Neural progenitor cell (in vitro differentiated cells): ENCODE data around the gene HES5. TPM values are rescaled to one million over a fixed set of nuclear protein-coding genes. Genes with fewer than 3 reads are reported as not detected.

Experiments used
- DNase-seq: peaks from one replicate; pipeline ENCODE4 v3.0.0-alpha.2; 2016; ENCODE audit warnings: low spot score
- H2AFZ ChIP-seq: fragments of 200-600 bp; sonication (generic); replicated peaks from 2 replicates; pipeline ENCODE4 v1.6.1; 2016; ENCODE audit warnings: antibody characterized with exemption
- H3F3A ChIP-seq: fragments of 200-600 bp; sonication (generic); 2 replicates; pipeline ENCODE4 v1.6.1; 2016; ENCODE audit warnings: antibody characterized with exemption, low read depth
- H3K27ac ChIP-seq: fragments of 200-600 bp; sonication (generic); 2 replicates; pipeline ENCODE4 v1.5.1; 2016; ENCODE audit warnings: mild to moderate bottlenecking
- H3K27me3 ChIP-seq: fragments of 200-600 bp; sonication (generic); 2 replicates; pipeline ENCODE4 v1.6.1; 2016; ENCODE audit warnings: mild to moderate bottlenecking, moderate library complexity
- H3K36me3 ChIP-seq: fragments of 200-600 bp; sonication (generic); 2 replicates; pipeline ENCODE4 v1.5.1; 2016
- H3K4me1 ChIP-seq: fragments of 200-600 bp; sonication (generic); 2 replicates; pipeline ENCODE4 v1.6.1; 2016; ENCODE audit warnings: mixed run types
- H3K4me2 ChIP-seq: fragments of 200-600 bp; sonication (generic); 2 replicates; pipeline ENCODE4 v1.6.1; 2016
- H3K4me3 ChIP-seq: fragments of 200-600 bp; sonication (generic); 2 replicates; pipeline ENCODE4 v1.5.1; 2016
- H3K79me2 ChIP-seq: fragments of 200-600 bp; sonication (generic); 2 replicates; pipeline ENCODE4 v1.6.1; 2016; ENCODE audit warnings: low read depth
- H3K9ac ChIP-seq: fragments of 200-600 bp; sonication (generic); 2 replicates; pipeline ENCODE4 v1.6.1; 2016
- H3K9me3 ChIP-seq: fragments of 200-600 bp; sonication (generic); 2 replicates; pipeline ENCODE4 v1.5.1; 2016; ENCODE audit warnings: low read depth
- H4K20me1 ChIP-seq: fragments of 200-600 bp; sonication (generic); 2 replicates; pipeline ENCODE4 v1.6.1; 2016; ENCODE audit warnings: low read depth
- H3K27ac Mint-ChIP-seq: 3 replicates; pipeline ENCODE4 v1.8.0; 2021; ENCODE audit warnings: mixed read lengths
- H3K27me3 Mint-ChIP-seq: 2 replicates; pipeline ENCODE4 v1.8.0; 2022; ENCODE audit warnings: low read depth, mild to moderate bottlenecking, inconsistent platforms, moderate library complexity, mixed read lengths; ENCODE audit not compliant: insufficient read depth
- H3K36me3 Mint-ChIP-seq: 3 replicates; pipeline ENCODE4 v1.8.0; 2021; ENCODE audit warnings: mixed read lengths
- H3K4me1 Mint-ChIP-seq: 3 replicates; pipeline ENCODE4 v1.8.0; 2021; ENCODE audit warnings: mixed read lengths
- H3K4me3 Mint-ChIP-seq: 3 replicates; pipeline ENCODE4 v1.8.0; 2021; ENCODE audit warnings: mild to moderate bottlenecking, moderate library complexity, mixed read lengths
- H3K9me3 Mint-ChIP-seq: 3 replicates; pipeline ENCODE4 v1.8.0; 2020; ENCODE audit warnings: mixed read lengths
- EZH2 ChIP-seq: fragments of 200-600 bp; sonication (generic); IDR thresholded peaks from 2 replicates; pipeline ENCODE4 v1.6.1; 2017; ENCODE audit warnings: antibody characterized with exemption, mild to moderate bottlenecking, moderate library complexity
- EZH2phosphoT487 ChIP-seq: fragments of 200-600 bp; sonication (generic); IDR thresholded peaks from 2 replicates; pipeline ENCODE4 v1.6.1; 2017; ENCODE audit warnings: antibody characterized with exemption
- total RNA-seq: library from RNA; depleted of rRNA; stranded (reverse); fragments of >200 nt; gene quantifications from 2 replicates; pipeline ENCODE4 v1.2.3, GENCODE V29; 2015; ENCODE audit warnings: low replicate concordance
- TF ChIP-seq, protein P1 (sequence below): fragments of 200-600 bp; sonication (generic); IDR thresholded peaks from 2 replicates; pipeline ENCODE4 v1.5.1; 2017; ENCODE audit warnings: antibody characterized with exemption, mild to moderate bottlenecking

The HES5 gene
- total RNA-seq, 1 donor from 2014 or later, result 6.4 TPM

- Histone ChIP-seq H3F3A (no peaks in the 10 kb centered on the region), H3K36me3 (no peaks in the 10 kb centered on the region), H3K4me2 (no peak overlapping the region), H4K20me1 (peaks cover 42% of the 10 kb centered on the region), H3K9me3 (no peaks in the 10 kb centered on the region), H3K4me1 (no peaks in the 10 kb centered on the region), H2AFZ (no peak overlapping the region), H3K79me2 (no peaks in the 10 kb centered on the region), H3K4me3 (no peak overlapping the region), H3K27me3 (no peaks in the 10 kb centered on the region), H3K27ac (no peak overlapping the region), H3K9ac (no peak overlapping the region)
- Mint-ChIP-seq H3K27me3 (peaks cover 2% of the 10 kb centered on the region), H3K36me3 (peaks cover 7% of the 10 kb centered on the region), H3K4me1 (no peaks in the 10 kb centered on the region), H3K9me3 (no peaks in the 10 kb centered on the region), H3K27ac (no peak overlapping the region), H3K4me3 (no peak overlapping the region)
- no peak for DNase-seq
- no peak for TF ChIP-seq EZH2
- TF ChIP-seq, protein P1, sequence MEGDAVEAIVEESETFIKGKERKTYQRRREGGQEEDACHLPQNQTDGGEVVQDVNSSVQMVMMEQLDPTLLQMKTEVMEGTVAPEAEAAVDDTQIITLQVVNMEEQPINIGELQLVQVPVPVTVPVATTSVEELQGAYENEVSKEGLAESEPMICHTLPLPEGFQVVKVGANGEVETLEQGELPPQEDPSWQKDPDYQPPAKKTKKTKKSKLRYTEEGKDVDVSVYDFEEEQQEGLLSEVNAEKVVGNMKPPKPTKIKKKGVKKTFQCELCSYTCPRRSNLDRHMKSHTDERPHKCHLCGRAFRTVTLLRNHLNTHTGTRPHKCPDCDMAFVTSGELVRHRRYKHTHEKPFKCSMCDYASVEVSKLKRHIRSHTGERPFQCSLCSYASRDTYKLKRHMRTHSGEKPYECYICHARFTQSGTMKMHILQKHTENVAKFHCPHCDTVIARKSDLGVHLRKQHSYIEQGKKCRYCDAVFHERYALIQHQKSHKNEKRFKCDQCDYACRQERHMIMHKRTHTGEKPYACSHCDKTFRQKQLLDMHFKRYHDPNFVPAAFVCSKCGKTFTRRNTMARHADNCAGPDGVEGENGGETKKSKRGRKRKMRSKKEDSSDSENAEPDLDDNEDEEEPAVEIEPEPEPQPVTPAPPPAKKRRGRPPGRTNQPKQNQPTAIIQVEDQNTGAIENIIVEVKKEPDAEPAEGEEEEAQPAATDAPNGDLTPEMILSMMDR, result peak; percentile 26
Measured at GRCh38 chr1:2514863-2515762, 14.9 kb downstream of the HES5 start.

DNA sequence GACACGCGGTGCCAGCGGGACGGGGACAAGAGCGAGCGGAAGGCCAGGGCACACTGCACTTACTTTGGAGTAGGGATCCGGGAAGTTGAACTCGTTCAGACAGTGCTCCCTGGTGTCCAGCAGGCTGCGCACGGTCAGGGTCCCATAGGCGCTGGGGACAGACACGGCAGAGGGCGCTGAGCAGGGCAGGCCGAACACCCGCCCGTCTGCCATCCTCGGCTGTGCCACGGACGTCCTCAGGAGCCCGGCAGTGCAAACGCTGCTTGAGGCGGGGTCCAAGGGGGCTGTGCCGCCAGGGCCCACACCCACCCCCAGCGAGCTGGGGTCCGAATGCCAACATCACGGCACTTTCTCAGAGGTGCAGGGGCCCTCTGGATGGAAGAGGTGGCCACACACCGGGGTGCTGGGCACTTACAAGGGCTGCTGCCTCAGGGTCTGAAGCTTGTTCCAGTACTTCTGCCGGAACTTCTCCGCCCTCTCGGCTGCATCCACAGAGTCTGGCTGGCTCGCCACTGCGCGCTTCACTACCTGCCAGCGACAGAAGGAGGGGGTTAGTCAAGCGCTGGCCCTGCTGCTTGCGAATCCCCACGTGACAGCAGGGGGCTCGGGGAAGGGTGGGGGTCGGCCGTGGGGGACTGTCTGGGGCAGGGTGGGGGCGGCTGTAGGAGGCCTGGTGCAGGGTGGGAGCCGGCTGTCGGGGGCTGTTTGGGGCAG, 16.0 kb downstream of the HES5 start:
- Histone ChIP-seq H3K4me1 (no peaks in the 10 kb centered on the region), H2AFZ (no peak overlapping the region), H3K4me3 (no peak overlapping the region), H4K20me1 (peaks cover 46% of the 10 kb centered on the region), H3F3A (no peaks in the 10 kb centered on the region), H3K9ac (no peak overlapping the region), H3K36me3 (no peaks in the 10 kb centered on the region), H3K27ac (no peak overlapping the region), H3K4me2 (no peak overlapping the region), H3K9me3 (no peaks in the 10 kb centered on the region), H3K79me2 (no peaks in the 10 kb centered on the region), H3K27me3 (no peaks in the 10 kb centered on the region)
- no peaks in the 10 kb centered on the region for H3K4me1 Mint-ChIP-seq
- H3K36me3 Mint-ChIP-seq, result peaks cover 7% of the 10 kb centered on the region
- H3K27ac Mint-ChIP-seq, result no peak overlapping the region
- H3K9me3 Mint-ChIP-seq, result no peaks in the 10 kb centered on the region
- TF ChIP-seq EZH2phosphoT487, result no peak
- no peak for TF ChIP-seq EZH2
- TF ChIP-seq, protein P1, result no peak
- H3K4me3 Mint-ChIP-seq, result no peak overlapping the region
- peaks cover 2% of the 10 kb centered on the region for H3K27me3 Mint-ChIP-seq
- no peak for DNase-seq

- no peak for DNase-seq
- TF ChIP-seq EZH2, result no peak
- no peak for TF ChIP-seq EZH2phosphoT487
- TF ChIP-seq, protein P1, result no peak
- no peak overlapping the region for H3K27ac ChIP-seq
- no peak overlapping the region for H3K27ac Mint-ChIP-seq
- no peak overlapping the region for H2AFZ ChIP-seq
- no peaks in the 10 kb centered on the region for H3K9me3 ChIP-seq
- H3K4me3 ChIP-seq, result no peak overlapping the region
- no peaks in the 10 kb centered on the region for H3K9me3 Mint-ChIP-seq
- H3K27me3 Mint-ChIP-seq, result peaks cover 2% of the 10 kb centered on the region
- H3K4me2 ChIP-seq, result no peak overlapping the region
- no peak overlapping the region for H3K4me3 Mint-ChIP-seq
- H3K27me3 ChIP-seq, result no peaks in the 10 kb centered on the region
- H4K20me1 ChIP-seq, result peaks cover 44% of the 10 kb centered on the region
- H3K4me1 ChIP-seq, result no peaks in the 10 kb centered on the region
- H3K36me3 Mint-ChIP-seq, result peaks cover 9% of the 10 kb centered on the region
- H3K79me2 ChIP-seq, result no peaks in the 10 kb centered on the region
- no peaks in the 10 kb centered on the region for H3F3A ChIP-seq
- H3K9ac ChIP-seq, result no peak overlapping the region
- H3K4me1 Mint-ChIP-seq, result no peaks in the 10 kb centered on the region
- no peaks in the 10 kb centered on the region for H3K36me3 ChIP-seq
Measured at GRCh38 chr1:2512862-2513421, 17.1 kb downstream of the HES5 start.
